Endothelial cell (in vitro differentiated cells): ENCODE results near the gene ZFX. TPM values are rescaled to one million over a fixed set of nuclear protein-coding genes. Genes with fewer than 3 reads are reported as not detected.

Experiments used
- DNase-seq: peaks from one replicate; pipeline ENCODE4 v3.0.0; 2021; ENCODE audit warnings: low spot score
- H3K27ac Mint-ChIP-seq: one replicate; pipeline ENCODE4 v1.8.0; 2021; ENCODE audit warnings: mixed read lengths, inconsistent platforms; ENCODE audit not compliant: unreplicated experiment
- H3K27me3 Mint-ChIP-seq: one replicate; pipeline ENCODE4 v1.8.0; 2021; ENCODE audit warnings: mild to moderate bottlenecking, moderate library complexity, mixed read lengths, inconsistent platforms; ENCODE audit not compliant: unreplicated experiment
- H3K36me3 Mint-ChIP-seq: one replicate; pipeline ENCODE4 v1.8.0; 2021; ENCODE audit warnings: mild to moderate bottlenecking, low read depth, mixed read lengths, inconsistent platforms; ENCODE audit not compliant: unreplicated experiment
- H3K4me1 Mint-ChIP-seq: one replicate; pipeline ENCODE4 v1.8.0; 2021; ENCODE audit warnings: mild to moderate bottlenecking, mixed read lengths, inconsistent platforms; ENCODE audit not compliant: unreplicated experiment
- H3K4me3 Mint-ChIP-seq: one replicate; pipeline ENCODE4 v1.8.0; 2021; ENCODE audit warnings: mild to moderate bottlenecking, mixed read lengths, inconsistent platforms; ENCODE audit not compliant: unreplicated experiment
- H3K9me3 Mint-ChIP-seq: one replicate; pipeline ENCODE4 v1.8.0; 2021; ENCODE audit warnings: mixed read lengths, inconsistent platforms; ENCODE audit not compliant: unreplicated experiment
- total RNA-seq: library from RNA; stranded (reverse); fragmentation: NEBNext Ultra II Directional; extraction: Animal tissue kit (Norgen Biotek cat#: 25700); gene quantifications from one replicate; pipeline ENCODE4 v1.2.1, GENCODE V29; 2021; ENCODE audit not compliant: unreplicated experiment
- TF ChIP-seq, protein P1 (sequence below): fragments of 200-600 bp; sonication (generic); IDR thresholded peaks from one replicate; pipeline ENCODE4 v1.5.0; 2021; ENCODE audit warnings: antibody characterized with exemption; ENCODE audit not compliant: unreplicated experiment

The ZFX gene
- total RNA-seq, 1 donor from 2014 or later = 40.0 TPM

DNA sequence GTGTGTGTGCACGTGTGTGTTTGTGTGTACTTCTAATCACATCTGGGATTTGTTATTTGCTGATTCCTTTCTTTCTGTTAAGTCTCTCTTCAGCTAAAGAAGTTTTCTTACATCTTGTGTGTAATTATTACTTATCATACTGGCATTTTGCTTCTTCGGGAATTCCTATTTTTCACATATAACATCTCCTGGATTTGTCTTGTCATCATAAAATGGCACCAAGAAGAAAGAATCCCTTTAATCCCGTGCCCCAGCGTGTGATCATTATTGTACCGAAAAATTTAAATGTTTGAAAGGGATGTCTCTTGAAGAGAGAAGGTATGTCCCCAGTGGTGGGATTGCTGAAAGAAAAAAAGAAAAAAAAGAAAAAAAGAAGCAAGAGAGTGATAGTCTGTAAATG, 72.3 kb downstream of the ZFX start:
- Mint-ChIP-seq H3K4me1 (no peaks in the 10 kb centered on the region), H3K27me3 (no peaks in the 10 kb centered on the region), H3K4me3 (no peak overlapping the region), H3K27ac (no peak overlapping the region), H3K36me3 (no peaks in the 10 kb centered on the region), H3K9me3 (no peaks in the 10 kb centered on the region)
- DNase-seq = no peak
- TF ChIP-seq, protein P1, sequence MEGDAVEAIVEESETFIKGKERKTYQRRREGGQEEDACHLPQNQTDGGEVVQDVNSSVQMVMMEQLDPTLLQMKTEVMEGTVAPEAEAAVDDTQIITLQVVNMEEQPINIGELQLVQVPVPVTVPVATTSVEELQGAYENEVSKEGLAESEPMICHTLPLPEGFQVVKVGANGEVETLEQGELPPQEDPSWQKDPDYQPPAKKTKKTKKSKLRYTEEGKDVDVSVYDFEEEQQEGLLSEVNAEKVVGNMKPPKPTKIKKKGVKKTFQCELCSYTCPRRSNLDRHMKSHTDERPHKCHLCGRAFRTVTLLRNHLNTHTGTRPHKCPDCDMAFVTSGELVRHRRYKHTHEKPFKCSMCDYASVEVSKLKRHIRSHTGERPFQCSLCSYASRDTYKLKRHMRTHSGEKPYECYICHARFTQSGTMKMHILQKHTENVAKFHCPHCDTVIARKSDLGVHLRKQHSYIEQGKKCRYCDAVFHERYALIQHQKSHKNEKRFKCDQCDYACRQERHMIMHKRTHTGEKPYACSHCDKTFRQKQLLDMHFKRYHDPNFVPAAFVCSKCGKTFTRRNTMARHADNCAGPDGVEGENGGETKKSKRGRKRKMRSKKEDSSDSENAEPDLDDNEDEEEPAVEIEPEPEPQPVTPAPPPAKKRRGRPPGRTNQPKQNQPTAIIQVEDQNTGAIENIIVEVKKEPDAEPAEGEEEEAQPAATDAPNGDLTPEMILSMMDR = no peak

DNA sequence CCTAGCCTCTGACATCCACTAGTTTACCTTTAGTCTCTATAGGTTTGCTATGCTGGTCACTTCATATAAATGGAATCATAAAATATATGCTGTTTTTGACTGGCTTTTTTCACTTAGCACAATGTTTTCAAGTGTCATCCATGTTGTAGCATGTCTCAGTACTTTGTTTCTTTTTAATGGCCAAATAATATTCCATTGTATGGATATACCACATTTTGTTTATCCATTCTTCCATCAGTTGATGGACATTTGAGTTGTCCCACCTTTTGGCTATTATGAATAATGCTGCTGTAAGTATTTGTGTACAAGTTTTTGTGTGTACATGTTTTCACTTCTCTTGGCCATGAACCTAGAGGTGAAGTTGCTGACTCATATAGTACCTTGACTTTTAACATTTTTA, 75.7 kb downstream of the ZFX start:
- peaks cover 2% of the 10 kb centered on the region for H3K27me3 Mint-ChIP-seq
- TF ChIP-seq, protein P1 = no peak
- no peaks in the 10 kb centered on the region for H3K4me1 Mint-ChIP-seq
- DNase-seq = no peak
- H3K9me3 Mint-ChIP-seq = no peaks in the 10 kb centered on the region
- H3K36me3 Mint-ChIP-seq = no peaks in the 10 kb centered on the region
- no peak overlapping the region for H3K27ac Mint-ChIP-seq
- H3K4me3 Mint-ChIP-seq = no peak overlapping the region

DNA sequence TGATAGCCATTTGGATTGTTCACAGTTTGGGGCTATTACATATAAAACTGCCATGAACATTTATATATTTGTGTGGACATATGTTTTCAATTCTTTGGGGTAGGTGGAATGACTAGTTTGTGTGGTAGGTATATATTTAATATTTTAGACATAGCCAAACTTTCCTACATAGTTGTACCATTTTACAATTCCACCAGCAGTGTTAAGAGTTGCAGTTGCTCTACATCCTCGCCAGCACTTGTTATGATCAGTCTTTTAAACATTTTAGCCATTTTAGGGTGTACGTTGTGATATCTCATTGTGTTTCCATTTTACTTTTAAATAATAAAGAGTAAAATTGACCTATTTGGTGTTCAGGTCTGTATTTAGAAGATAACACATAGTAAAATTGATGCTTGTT, 76.6 kb downstream of the ZFX start:
- Mint-ChIP-seq H3K9me3 (no peaks in the 10 kb centered on the region), H3K27ac (no peak overlapping the region), H3K36me3 (no peaks in the 10 kb centered on the region), H3K4me3 (no peak overlapping the region), H3K27me3 (peaks cover 2% of the 10 kb centered on the region), H3K4me1 (no peaks in the 10 kb centered on the region)
- no peak for DNase-seq
- TF ChIP-seq, protein P1 = no peak

DNA sequence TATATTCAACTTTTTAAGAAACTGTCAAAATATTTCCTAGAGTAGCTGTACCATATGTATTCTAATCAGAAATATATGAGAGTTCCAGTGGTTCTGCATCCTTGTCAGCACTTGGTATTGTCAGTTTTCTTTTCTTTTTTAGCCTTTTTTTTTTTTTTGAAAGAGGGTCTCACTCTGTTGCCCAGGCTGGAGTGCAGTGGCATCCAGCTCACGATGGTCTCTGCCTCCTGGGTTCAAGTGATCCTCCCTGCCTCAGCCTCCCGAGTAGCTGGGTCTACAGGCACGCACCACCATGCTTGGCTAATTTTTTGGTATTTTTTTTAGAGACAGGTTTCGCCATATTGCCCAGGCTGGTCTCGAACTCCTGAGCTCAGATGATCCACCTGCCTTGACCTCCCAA, 79.1 kb downstream of the ZFX start:
- peaks cover 2% of the 10 kb centered on the region for H3K27me3 Mint-ChIP-seq

DNA sequence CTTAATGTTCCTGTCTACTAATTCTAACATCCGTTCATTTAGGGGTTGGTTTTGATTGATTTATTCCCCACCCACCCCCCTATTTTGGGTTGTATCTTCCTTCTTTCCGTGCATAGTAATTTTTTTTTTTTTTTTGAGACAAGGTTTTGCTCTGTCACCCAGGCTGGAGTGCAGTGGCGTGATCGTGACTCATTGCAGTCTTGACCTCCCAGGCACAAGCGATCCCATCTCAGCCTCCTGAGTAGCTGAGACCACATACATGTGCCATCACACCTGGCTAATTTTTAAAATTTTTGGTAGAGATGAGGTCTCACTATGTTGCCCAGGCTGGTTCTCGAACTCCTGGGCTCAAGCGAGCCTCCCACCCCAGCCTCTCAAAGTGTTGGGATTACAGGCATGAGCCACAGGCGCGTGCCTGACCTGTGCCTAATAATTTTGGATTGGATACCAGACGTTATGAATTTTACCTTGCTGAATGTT, 79.9 kb downstream of the ZFX start:
- Mint-ChIP-seq H3K27ac (no peak overlapping the region), H3K9me3 (no peaks in the 10 kb centered on the region), H3K4me1 (no peaks in the 10 kb centered on the region), H3K4me3 (no peak overlapping the region), H3K36me3 (no peaks in the 10 kb centered on the region), H3K27me3 (peaks cover 2% of the 10 kb centered on the region)
- TF ChIP-seq, protein P1 = no peak
- DNase-seq = no peak

More for the DNA sequence above, 79.1 kb downstream of the ZFX start:
- Mint-ChIP-seq H3K36me3 (no peaks in the 10 kb centered on the region), H3K9me3 (no peaks in the 10 kb centered on the region), H3K4me3 (no peak overlapping the region), H3K4me1 (no peaks in the 10 kb centered on the region), H3K27ac (no peak overlapping the region)
- TF ChIP-seq, protein P1 = no peak
- no peak for DNase-seq
